GM12873 (cell line): ENCODE measurements around the gene TTLL8.

Experiments
- CTCF ChIP-seq: IDR thresholded peaks from 2 replicates; pipeline ENCODE4 v1.5.1; 2012; ENCODE audit warnings: low read depth, mild to moderate bottlenecking, moderate library complexity, low read length, control low read depth; ENCODE audit not compliant: insufficient read depth; ENCODE audit errors: missing control alignments

TTLL8 gene

DNA sequence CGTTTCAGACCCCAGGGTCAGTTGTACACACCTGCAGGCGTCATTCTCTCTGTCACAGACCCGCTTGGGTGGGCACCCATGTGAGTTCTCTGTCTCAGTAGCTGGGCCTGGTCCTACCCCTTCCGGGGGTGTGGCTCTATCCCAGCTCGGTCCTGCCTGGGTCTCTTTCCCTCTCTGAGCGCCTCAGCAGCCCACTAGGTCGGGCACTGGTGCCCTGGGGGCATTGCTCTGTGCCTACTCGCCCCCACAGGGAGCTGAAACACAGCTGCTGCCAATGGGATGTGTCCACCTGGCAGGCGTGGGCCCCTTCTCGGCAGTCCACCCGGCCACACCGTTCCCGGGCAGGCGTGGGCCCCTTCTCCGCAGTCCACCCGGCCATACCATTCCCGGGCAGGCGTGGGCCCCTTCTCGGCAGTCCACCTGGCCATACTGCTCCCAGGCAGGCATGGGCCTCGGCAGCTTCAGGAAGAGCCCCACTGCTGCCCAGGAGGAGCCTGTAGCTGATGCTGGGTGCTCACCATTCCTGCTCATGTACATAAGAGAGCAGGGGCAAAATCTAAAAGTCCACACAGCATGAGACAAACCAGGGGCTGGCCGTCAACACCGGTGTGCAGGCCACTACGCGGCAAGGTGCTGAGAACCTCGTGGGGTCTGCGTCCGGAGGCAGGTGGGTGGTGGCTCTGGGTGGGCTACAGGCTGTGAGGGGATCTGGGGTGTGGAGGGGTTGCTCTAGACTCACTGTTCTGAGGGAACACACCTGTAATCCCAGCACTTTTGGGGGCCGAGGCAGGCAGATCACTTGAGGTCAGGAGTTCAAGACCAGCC lies 14.8 kb upstream of the TTLL8 start:
- TF ChIP-seq CTCF = no peak

GRCh38 chr22:50072167-50072555 lies 14.1 kb upstream of the TTLL8 start:
- TF ChIP-seq CTCF = no peak

DNA sequence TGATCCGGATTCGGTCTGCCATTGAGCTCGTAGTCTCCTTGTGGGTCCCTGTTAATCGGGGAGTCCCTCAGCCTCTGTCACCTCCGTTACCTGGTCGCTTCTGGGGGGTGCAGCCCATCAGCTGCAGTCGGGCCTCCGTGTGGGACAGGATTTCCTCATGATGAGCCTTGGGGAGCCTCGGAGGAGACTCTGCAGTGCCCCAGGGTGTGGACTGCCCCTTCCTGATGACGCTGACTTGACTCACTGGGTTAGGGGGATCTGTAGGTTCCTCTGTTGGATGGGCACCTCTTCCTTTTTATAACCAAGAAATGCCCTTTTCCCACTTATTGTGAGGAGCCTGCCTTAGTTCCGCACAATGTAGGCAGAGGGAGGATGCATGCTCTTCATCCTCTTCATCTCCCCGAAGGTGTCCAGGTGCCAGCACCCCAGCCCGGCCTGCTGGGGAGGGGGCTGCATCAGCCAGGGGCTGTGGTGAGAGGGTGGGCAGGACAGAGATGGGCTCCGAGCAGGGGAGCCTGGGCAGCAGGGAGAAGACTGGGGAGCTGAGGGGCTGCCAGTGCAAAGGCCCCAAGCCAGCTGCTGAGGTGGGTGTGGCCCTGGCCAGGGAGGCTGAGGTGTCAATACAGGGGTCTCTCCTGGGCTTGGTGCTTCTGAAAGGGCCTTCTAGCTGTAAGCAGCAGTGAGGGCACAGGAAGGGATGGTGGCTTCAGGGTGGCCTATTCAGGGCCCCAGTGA lies 13.5 kb upstream of the TTLL8 start:
- no peak for TF ChIP-seq CTCF

DNA sequence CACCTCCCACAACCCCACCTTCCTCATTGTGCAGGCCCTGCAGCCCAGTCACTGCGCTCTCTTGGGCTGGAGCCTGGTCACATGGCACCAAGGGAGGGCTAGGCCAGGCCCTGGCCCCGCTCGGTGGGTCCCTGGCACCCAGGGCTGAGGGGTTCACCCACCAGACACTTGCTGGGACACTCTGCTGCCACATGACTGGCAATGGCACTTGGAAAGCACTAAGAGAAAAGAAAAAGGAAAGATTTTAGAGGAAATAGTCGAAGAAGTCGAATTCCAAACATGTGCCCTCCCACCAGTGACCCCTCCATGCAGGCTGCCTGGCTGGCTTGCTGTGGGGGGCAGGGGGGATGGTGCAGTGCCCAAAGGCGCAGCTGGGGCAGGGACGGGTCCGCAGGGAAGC lies 12.3 kb upstream of the TTLL8 start:
- no peak for TF ChIP-seq CTCF

GRCh38 chr22:50068096-50068495 lies 10.0 kb upstream of the TTLL8 start:
- TF ChIP-seq CTCF = no peak

DNA sequence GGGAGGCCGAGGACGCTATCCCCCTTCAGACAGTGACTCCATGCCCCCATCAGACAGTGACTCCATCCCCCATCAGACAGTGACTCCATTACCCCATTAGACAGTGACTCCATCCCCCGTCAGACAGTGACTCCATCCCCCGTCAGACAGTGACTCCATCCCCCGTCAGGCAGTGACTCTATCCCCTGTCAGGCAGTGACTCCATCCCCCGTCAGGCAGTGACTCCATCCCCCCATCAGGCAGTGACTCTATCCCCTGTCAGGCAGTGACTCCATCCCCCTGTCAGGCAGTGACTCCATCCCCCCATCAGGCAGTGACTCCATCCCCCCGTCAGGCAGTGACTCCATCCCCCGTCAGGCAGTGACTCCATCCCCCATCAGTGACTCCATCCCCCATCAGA lies 9.1 kb upstream of the TTLL8 start:
- TF ChIP-seq CTCF = no peak

GRCh38 chr22:50064453-50064852 lies 6.4 kb upstream of the TTLL8 start:
- no peak for TF ChIP-seq CTCF
